Kidney epithelial cell (primary cell): ENCODE results near the gene MMP20. TPM values are rescaled to one million over a fixed set of nuclear protein-coding genes. Genes with fewer than 3 reads are reported as not detected.

Source experiments
- DNase-seq: peaks from one replicate; pipeline ENCODE4 v3.0.0-alpha.2; 2010; ENCODE audit warnings: low read depth
- H3K27me3 ChIP-seq: 2 replicates; pipeline ENCODE4 v1.6.0; 2011; ENCODE audit warnings: low read length; ENCODE audit not compliant: control insufficient read depth, insufficient read depth
- H3K36me3 ChIP-seq: 2 replicates; pipeline ENCODE4 v1.5.1; 2011; ENCODE audit warnings: low read length; ENCODE audit not compliant: control insufficient read depth, insufficient read depth
- H3K4me3 ChIP-seq: 2 replicates; pipeline ENCODE4 v1.5.1; 2011; ENCODE audit warnings: low read depth, mild to moderate bottlenecking, control low read depth, low read length
- CTCF ChIP-seq: IDR thresholded peaks from 2 replicates; pipeline ENCODE4 v1.5.1; 2011; ENCODE audit warnings: mild to moderate bottlenecking, moderate library complexity, low read length, control low read depth, inconsistent platforms; ENCODE audit not compliant: insufficient read depth, poor library complexity, severe bottlenecking
- total RNA-seq: library from RNA; depleted of rRNA; stranded (reverse); fragments of >200 nt; gene quantifications from 2 replicates; pipeline ENCODE4 v1.2.3, GENCODE V29; 2015

The MMP20 gene
- total RNA-seq, 1 donor from 2014 or later: not detected

- Histone ChIP-seq H3K36me3 (no peaks in the 10 kb centered on the region), H3K4me3 (no peak overlapping the region), H3K27me3 (no peaks in the 10 kb centered on the region)
- no peak for TF ChIP-seq CTCF
- no peak for DNase-seq
Observed at GRCh38 chr11:102590276-102591049, 34.7 kb downstream of the MMP20 start.

- H3K27me3 ChIP-seq: no peaks in the 10 kb centered on the region
- DNase-seq: no peak
- no peak for TF ChIP-seq CTCF
Observed at GRCh38 chr11:102589047-102589459, 36.1 kb downstream of the MMP20 start.

GRCh38 chr11:102587722-102588121, 37.4 kb downstream of the MMP20 start:
- Histone ChIP-seq H3K27me3 (no peaks in the 10 kb centered on the region), H3K36me3 (no peaks in the 10 kb centered on the region), H3K4me3 (no peak overlapping the region)
- TF ChIP-seq CTCF: no peak
- no peak for DNase-seq

More at GRCh38 chr11:102589047-102589459, 36.1 kb downstream of the MMP20 start:
- Histone ChIP-seq H3K4me3 (no peak overlapping the region), H3K36me3 (no peaks in the 10 kb centered on the region)

- no peak overlapping the region for H3K4me3 ChIP-seq
- no peak for DNase-seq
- no peak for TF ChIP-seq CTCF
- H3K36me3 ChIP-seq: no peaks in the 10 kb centered on the region
- H3K27me3 ChIP-seq: no peaks in the 10 kb centered on the region
Observed at GRCh38 chr11:102583141-102583873, 41.8 kb downstream of the MMP20 start.

GRCh38 chr11:102582140-102582539, 43.0 kb downstream of the MMP20 start:
- DNase-seq: no peak
- Histone ChIP-seq H3K4me3 (no peak overlapping the region), H3K36me3 (no peaks in the 10 kb centered on the region), H3K27me3 (no peaks in the 10 kb centered on the region)
- no peak for TF ChIP-seq CTCF
